Chondrocyte (in vitro differentiated cells): Measurements from ENCODE around the gene PARP12. TPM values are rescaled to one million over a fixed set of nuclear protein-coding genes. Genes with fewer than 3 reads are reported as not detected.

Source experiments
- DNase-seq: peaks from one replicate; pipeline ENCODE4 v3.0.0; 2021; ENCODE audit warnings: mixed read lengths, low spot score
- H3K27ac Mint-ChIP-seq: one replicate; pipeline ENCODE4 v1.8.0; 2021; ENCODE audit warnings: mild to moderate bottlenecking, moderate library complexity, mixed read lengths; ENCODE audit not compliant: unreplicated experiment
- H3K27me3 Mint-ChIP-seq: 2 replicates; pipeline ENCODE4 v1.8.0; 2021; ENCODE audit warnings: low read depth, mixed read lengths
- H3K36me3 Mint-ChIP-seq: 2 replicates; pipeline ENCODE4 v1.8.0; 2021; ENCODE audit warnings: low read depth, mixed read lengths
- H3K4me1 Mint-ChIP-seq: 2 replicates; pipeline ENCODE4 v1.8.0; 2021; ENCODE audit warnings: low read depth, mild to moderate bottlenecking, mixed read lengths
- H3K4me3 Mint-ChIP-seq: one replicate; pipeline ENCODE4 v1.8.0; 2021; ENCODE audit warnings: mild to moderate bottlenecking, moderate library complexity, mixed read lengths; ENCODE audit not compliant: unreplicated experiment
- H3K9me3 Mint-ChIP-seq: 2 replicates; pipeline ENCODE4 v1.8.0; 2021; ENCODE audit warnings: low read depth, mixed read lengths
- total RNA-seq: library from RNA; stranded (reverse); gene quantifications from 3 replicates; pipeline ENCODE4 v1.2.1, GENCODE V29; 2021
- TF ChIP-seq, protein P1 (sequence below): fragments of 200-600 bp; sonication (generic); IDR thresholded peaks from 2 replicates; pipeline ENCODE4 v1.5.0; 2021; ENCODE audit warnings: antibody characterized with exemption, mild to moderate bottlenecking, moderate library complexity

PARP12 gene
- total RNA-seq, 1 donor from 2014 or later = 9.8 TPM

DNA sequence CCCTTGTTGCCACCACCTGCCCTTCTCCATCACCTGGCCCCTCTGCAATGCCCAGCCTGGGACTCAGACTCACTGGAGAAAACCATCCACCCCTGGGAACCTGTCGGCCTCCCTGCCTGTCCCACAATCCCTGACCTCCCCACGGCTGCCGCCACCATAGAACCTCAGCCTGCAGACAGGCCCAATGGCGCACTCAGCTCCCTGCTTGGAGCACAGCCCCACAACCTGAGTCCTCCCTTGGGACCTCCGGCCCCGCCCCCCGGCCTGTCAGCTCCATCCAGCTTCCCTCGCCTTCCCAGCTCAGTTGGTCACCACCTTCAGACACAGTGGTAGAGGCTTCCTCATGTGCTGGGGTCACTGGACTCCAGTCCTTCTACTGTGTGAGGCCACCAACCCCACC is 41.1 kb downstream of the PARP12 start:
- H3K9me3 Mint-ChIP-seq = no peaks in the 10 kb centered on the region
- peaks cover 6% of the 10 kb centered on the region for H3K27me3 Mint-ChIP-seq
- peaks cover 13% of the 10 kb centered on the region for H3K36me3 Mint-ChIP-seq
- TF ChIP-seq, protein P1, sequence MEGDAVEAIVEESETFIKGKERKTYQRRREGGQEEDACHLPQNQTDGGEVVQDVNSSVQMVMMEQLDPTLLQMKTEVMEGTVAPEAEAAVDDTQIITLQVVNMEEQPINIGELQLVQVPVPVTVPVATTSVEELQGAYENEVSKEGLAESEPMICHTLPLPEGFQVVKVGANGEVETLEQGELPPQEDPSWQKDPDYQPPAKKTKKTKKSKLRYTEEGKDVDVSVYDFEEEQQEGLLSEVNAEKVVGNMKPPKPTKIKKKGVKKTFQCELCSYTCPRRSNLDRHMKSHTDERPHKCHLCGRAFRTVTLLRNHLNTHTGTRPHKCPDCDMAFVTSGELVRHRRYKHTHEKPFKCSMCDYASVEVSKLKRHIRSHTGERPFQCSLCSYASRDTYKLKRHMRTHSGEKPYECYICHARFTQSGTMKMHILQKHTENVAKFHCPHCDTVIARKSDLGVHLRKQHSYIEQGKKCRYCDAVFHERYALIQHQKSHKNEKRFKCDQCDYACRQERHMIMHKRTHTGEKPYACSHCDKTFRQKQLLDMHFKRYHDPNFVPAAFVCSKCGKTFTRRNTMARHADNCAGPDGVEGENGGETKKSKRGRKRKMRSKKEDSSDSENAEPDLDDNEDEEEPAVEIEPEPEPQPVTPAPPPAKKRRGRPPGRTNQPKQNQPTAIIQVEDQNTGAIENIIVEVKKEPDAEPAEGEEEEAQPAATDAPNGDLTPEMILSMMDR = no peak
- no peak overlapping the region for H3K4me3 Mint-ChIP-seq
- peaks cover 15% of the 10 kb centered on the region for H3K4me1 Mint-ChIP-seq
- no peak for DNase-seq
- no peak overlapping the region for H3K27ac Mint-ChIP-seq

- Mint-ChIP-seq H3K4me3 (no peak overlapping the region), H3K27me3 (peaks cover 6% of the 10 kb centered on the region), H3K27ac (no peak overlapping the region), H3K9me3 (no peaks in the 10 kb centered on the region), H3K36me3 (peaks cover 7% of the 10 kb centered on the region), H3K4me1 (peaks cover 15% of the 10 kb centered on the region)
- DNase-seq = no peak
- TF ChIP-seq, protein P1 = no peak
Measured at GRCh38 chr7:140019606-140020005, 43.1 kb downstream of the PARP12 start.

DNA sequence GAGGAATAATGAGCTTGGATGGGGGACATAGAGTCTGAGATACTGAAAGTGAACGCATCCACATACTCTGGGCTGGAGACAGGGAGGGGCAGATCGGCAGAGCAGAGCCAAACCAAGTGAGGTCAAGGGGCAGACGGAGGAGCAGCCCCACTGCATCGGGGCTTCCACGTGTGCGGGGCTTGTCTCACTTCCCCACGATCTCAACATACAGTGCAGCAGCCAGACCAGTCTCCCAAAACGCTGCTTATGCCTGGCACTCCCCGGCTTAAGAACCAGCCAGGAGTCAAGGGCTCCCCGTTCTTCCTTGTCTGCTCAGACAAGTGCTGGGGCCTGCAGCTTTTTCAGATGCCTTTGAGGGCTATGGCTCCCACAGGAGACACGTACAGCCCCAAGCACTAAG is 43.6 kb downstream of the PARP12 start:
- no peaks in the 10 kb centered on the region for H3K9me3 Mint-ChIP-seq
- H3K36me3 Mint-ChIP-seq = peaks cover 3% of the 10 kb centered on the region
- TF ChIP-seq, protein P1 = no peak
- no peak for DNase-seq
- no peak overlapping the region for H3K27ac Mint-ChIP-seq
- peaks cover 9% of the 10 kb centered on the region for H3K27me3 Mint-ChIP-seq
- H3K4me3 Mint-ChIP-seq = no peak overlapping the region
- H3K4me1 Mint-ChIP-seq = peaks cover 15% of the 10 kb centered on the region

DNA sequence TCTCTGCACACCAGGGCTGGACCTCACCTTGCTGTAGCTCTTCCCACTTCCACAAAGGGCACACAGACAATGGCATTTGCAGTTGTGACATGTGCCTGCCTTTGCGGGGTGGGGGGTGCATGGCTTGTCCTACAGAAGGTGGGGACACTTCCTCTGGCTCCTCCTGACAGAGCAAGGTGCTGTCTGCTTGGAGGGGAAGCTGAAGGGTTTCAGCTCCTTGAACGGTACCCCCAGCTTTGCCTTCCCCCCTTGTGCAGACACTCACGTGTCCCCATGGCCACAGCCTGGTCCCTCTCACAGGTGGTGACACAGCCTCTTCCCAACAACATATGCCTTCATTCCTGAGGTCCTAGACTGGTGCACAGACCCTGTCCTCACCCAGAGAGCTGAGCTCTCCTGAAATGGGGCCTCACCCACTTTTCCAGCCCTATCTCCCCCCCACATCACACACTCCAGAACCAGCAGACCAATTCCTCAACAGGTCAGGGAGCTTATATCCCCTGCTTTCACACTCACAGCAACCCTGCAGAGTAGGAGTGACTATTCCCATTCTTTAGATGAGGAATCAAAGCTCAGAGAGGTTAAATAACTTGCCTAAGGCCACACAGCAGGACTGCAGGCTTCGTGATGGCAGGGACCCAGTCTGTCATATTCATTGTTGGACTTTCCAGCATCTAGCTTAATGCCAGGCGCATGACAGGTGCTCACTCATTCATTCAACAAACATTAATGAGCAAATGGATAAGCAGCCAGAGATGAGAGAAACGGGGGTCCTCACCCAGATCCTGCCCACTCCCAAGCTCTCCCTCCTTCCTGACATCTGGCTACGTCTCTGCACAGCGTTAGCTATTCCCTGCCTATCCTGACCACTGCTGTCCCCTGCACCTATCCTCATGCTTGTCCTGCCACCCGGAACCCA is 44.4 kb downstream of the PARP12 start:
- H3K4me1 Mint-ChIP-seq = peaks cover 15% of the 10 kb centered on the region
- H3K36me3 Mint-ChIP-seq = no peaks in the 10 kb centered on the region
- H3K4me3 Mint-ChIP-seq = no peak overlapping the region
- TF ChIP-seq, protein P1 = no peak
- peaks cover 17% of the 10 kb centered on the region for H3K27me3 Mint-ChIP-seq
- no peak for DNase-seq
- H3K9me3 Mint-ChIP-seq = no peaks in the 10 kb centered on the region
- no peak overlapping the region for H3K27ac Mint-ChIP-seq

DNA sequence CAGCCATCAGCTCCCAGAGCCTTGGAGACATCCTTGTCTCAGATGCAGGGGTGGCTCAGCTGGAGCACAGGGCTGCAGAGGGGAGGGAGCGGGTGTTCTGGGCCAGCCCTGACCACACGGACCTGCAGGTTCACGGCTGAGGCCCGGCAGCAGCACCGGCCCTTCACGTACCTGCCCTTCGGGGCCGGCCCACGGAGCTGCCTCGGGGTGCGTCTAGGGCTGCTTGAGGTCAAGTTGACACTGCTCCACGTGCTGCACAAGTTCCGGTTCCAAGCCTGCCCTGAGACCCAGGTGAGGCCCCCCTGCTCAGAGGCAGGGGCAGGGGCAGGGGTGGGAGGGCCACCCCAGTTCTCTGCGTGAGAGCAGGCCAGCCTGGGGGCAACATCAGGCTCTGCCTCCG is 45.2 kb downstream of the PARP12 start:
- TF ChIP-seq, protein P1 = no peak
- peaks cover 8% of the 10 kb centered on the region for H3K4me1 Mint-ChIP-seq
- peaks cover 2% of the 10 kb centered on the region for H3K36me3 Mint-ChIP-seq
- H3K4me3 Mint-ChIP-seq = no peak overlapping the region
- no peaks in the 10 kb centered on the region for H3K9me3 Mint-ChIP-seq
- H3K27ac Mint-ChIP-seq = no peak overlapping the region
- no peak for DNase-seq
- H3K27me3 Mint-ChIP-seq = peaks cover 25% of the 10 kb centered on the region
